NAMALWA (cell line): ENCODE results near the gene TNNT3.
"Not testable (repeated sequence)": the region's sequence is repeated elsewhere in the genome, so short reads cannot be mapped to it uniquely, and the experiment has no call there.

Source experiments
- DNase-seq: peaks from one replicate; pipeline ENCODE4 v3.0.0-alpha.2; 2015; ENCODE audit warnings: low spot score

The TNNT3 gene

DNA sequence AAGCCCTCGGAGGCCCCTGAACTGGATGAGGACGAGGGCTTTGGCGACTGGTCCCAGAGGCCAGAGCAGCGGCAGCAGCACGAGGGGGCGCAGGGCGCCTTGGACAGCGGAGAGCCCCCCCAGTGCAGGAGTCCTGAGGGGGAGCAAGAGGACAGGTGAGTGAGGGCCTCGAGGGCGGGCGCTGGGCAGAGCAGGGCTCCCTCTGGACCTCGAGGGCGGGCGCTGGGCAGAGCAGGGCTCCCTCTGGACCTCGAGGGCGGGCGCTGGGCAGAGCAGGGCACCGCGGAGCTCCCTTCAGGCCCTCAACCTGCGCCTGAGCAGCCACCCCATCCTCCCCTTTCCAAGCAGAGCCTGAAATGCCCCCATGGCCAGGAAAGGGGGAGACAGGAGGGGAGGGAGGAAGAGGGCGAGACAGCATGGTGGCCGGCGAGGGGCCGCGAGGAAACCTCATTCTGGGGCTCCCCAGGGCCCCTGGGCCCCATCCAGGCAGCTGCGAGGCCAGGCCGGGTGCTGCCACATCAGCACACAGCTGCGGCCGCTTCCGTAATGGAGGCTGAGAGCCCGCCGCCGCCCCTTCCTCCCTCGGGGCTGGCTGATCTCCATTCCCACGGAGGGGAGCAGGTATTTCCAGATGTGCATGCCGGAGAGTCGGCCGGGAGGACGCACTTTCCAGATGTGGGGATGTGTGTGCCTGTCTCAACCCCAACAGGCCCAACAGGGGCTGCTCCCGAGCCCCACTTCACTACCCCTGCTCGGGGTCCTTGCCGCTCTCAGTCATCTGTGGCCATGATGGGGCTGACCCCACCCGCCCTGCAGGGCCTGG is 37.9 kb upstream of the TNNT3 start:
- peak; percentile 70 for DNase-seq

DNA sequence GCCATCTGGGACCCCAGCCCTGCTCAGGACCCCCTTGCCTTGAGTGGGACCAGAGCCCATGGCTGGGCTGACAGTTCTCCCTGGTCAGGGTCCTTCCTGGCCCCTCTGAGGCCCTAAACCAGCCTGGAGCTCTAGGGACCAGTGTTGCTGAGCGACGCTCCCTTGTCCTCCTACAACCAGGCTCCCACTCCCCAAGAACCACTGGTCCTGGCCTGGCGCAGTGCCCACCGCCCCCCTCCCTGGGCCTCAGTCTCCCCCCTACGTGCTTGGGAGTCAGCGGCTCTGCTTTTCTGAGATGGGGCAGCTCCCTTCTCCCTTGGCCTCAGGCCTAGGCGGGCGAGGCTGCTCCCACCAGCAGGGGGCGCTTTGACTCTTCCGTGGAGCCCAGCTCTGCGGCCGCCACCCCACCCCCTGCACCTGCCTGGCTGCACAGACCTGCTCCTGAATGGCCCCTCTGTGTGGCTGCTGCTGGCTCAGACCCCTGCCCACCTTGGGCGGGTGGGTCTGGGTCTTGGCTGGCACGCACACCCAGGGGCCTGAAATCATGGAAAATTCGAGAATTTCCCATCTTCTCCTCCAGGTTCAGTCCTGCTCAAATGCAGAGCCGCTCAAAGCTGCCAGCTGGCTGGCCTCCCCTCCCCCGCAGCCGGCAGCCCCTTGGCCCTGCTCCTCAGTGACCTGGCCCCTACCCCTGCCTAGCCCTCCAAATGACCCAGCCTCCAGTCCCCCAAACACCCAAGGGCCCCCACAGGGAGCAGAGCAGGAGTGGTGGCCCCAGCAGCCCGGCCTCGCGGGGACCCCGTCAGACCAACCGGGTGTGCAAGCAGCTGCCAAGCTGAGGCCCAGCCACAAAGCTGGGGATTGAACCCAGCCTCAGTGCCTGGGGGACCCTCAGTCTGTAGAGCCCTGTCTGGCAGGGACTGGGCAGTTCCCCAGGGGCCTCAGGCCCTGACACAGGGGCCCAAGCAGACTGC is 37.0 kb upstream of the TNNT3 start:
- peak; percentile 80 for DNase-seq

DNA sequence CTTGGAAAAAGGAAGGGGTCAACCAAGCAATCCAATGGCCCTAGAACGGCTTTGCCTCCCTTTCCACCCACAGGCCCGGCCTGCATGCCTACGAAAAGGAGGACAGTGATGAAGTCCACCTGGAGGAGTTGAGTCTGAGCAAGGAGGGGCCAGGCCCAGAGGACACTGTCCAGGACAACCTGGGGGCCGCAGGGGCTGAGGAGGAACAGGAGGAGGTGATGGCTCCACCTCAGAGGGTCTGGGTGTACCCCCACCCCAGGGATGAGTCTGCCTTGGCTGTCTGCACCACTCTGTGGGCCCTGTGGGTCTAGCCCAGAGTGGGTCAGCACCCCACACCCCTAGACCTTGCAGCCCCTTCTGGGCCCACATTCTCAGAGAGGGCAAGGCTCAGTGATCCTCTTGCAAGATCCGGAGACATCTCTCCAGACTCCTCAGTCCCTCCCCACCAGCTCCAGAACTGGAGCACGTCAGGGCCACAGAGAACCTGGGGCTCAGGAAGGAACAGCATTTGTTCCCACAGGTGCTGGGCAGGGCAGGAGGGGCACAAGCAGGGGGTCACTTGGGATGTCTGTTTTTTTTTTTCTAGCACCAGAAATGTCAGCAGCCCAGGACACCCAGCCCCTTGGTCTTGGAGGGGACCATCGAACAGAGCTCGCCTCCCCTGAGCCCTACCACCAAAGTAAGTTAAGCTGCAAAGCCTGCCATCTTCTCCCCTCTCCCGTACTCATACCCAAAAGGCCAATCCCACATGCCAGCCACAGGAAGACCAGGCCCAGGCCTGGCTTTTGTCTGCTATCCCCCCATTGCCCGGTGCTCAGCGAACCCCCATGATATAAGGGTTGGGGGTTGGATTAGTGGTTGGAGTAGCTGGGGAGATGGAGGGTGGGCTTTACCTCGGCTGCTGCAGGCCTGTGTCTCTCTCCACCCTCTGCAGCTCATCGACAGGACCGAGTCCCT is 35.9 kb upstream of the TNNT3 start:
- no peak for DNase-seq

DNA sequence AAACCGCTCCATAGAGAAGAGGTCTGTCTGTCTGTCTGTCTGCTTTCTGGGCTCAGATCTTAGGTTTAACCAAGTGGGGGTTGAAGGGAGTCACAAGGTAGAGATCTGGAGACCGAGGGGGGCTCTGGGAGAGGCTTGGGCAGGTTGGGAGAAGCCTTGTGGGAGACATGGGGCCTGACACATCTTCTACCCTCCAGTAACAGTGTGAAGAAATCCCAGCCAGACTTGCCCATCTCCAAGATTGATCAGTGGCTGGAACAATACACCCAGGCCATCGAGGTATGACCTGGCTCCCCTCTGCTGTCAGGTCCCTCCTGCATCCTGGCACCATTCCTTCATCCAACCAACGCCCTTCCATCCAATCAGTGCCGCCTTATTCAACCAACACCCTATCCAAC is 35.2 kb upstream of the TNNT3 start:
- DNase-seq = no peak

DNA sequence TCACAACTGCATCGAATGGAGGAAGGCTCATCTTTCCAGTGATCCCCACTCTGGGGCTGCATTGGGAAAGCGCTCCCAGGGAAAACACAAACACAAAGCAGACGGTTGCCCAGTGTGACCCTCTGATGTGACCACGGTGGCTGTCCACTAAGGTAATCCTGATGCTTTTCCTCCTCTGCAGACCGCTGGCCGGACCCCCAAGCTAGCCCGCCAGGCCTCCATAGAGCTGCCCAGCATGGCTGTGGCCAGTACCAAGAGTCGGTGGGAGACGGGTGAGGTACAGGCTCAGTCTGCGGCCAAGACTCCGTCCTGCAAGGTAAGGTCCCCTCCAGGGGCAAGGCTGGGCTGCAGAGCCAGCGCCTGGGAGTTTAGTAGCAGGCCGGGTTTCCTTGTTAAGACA is 33.0 kb upstream of the TNNT3 start:
- DNase-seq = not testable (repeated sequence)

DNA sequence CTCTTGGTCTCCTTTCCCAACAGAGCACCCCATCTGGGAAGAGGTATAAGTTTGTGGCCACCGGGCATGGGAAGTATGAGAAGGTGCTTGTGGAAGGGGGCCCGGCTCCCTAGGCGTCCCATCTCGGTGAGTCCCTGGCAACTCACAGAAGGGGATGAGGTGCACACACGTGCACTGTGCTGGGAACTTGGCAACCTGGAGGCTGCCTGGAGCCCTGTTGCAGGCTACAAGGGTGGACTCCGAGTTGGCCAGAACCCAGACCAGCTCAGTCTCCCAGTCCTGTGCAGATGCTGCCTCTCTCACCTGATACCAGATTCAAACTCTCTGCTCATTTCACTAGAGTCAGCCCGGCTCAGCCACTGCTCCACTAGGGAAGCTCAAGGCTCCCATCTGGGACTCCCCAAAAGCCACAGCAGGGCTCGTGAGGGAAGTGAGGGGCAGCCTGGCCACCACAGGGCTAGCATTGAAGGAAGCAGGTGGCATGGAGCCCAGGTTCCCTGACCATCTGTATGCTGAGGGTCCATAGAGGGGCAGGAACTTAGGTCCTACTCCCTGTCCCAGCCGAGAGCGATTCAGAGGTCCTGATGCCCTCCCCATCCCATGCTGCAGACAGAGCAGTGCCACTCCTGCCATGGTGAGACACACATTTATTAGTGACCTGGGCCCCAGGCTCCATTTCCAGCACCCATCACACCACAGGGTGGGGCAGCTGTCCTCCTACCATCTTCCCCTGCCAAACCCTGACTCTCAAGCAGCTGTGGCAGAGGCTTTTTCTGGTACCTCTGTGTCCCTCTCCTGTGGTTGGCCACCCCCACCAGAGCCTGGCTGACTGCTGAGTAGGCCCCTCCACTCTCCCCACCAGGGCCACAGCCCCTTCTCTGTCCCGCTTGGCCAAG is 31.8 kb upstream of the TNNT3 start:
- no peak for DNase-seq

DNA sequence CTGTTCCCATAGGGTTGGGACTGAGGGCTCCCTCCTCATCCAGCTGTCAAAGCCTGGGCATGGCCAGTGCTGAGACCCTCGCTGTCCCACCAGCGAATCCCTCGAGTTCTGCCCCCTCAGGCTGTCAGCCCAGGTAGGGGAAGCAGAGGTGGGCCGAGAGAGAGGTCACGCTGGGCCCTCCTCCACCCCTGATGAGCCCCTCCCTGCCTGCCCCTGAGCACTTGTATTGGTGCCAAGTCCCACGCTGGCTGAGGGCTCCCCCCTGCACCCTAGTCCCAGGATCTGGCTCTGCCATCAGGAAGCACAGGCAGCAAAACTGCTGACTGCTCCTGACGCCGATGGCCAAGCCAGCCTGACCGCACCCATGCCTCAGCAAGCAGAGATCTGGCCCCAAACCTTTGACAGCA is 31.2 kb upstream of the TNNT3 start:
- DNase-seq = no peak

DNA sequence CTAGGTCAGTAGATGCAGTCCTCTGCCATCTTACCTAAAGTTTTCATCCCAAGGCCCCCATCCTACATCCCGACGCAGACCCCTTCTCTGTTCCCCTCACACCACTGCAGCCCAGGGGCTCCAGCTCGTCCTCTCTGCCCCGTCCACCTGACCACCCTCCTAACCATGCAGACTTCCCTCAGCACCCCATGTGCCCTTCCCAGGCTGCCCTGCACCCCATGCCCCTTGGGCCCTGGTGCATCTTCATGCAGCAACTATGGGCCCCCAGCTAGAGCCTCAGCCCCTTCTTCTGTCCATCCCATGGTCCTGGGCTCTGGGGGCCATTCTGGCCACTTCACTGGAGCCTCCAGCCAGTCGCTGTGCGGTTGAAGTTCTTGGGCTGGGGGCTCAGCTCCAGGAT is 30.7 kb upstream of the TNNT3 start:
- no peak for DNase-seq

DNA sequence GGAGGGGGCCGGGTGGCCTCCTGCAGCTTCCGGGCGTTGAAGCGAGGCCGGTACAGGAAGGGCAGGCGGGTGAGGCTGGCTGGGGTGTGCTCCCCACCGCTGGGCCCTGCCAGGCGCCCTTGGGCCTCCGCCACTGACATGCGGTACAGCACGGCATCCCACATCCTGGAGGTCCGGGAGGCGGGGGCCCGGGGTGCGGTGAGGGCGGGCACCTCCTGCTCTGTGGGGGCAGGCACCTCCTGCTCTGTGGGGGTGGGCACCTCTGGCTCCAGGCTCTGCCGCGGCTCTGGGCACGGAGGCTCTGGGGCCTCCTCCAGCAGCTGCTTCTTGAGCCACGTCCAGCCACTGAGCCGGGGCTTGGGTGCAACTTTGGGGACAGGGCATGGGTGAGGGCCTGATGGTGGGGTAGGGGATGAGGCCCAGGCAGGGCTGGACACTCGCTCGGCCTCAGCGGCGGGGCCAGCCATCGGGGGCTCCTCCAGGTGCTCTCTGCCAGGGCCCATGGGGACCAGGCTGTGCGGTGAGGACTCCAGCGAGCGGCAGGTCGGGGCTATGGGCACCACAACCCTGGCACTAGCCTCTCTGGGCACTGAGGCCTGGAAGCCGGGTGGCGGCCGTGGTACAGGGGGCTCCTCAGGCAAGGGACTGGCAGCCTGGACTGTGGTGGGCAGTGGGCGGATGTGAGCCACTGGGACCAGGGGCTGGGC is 30.1 kb upstream of the TNNT3 start:
- no peak for DNase-seq

DNA sequence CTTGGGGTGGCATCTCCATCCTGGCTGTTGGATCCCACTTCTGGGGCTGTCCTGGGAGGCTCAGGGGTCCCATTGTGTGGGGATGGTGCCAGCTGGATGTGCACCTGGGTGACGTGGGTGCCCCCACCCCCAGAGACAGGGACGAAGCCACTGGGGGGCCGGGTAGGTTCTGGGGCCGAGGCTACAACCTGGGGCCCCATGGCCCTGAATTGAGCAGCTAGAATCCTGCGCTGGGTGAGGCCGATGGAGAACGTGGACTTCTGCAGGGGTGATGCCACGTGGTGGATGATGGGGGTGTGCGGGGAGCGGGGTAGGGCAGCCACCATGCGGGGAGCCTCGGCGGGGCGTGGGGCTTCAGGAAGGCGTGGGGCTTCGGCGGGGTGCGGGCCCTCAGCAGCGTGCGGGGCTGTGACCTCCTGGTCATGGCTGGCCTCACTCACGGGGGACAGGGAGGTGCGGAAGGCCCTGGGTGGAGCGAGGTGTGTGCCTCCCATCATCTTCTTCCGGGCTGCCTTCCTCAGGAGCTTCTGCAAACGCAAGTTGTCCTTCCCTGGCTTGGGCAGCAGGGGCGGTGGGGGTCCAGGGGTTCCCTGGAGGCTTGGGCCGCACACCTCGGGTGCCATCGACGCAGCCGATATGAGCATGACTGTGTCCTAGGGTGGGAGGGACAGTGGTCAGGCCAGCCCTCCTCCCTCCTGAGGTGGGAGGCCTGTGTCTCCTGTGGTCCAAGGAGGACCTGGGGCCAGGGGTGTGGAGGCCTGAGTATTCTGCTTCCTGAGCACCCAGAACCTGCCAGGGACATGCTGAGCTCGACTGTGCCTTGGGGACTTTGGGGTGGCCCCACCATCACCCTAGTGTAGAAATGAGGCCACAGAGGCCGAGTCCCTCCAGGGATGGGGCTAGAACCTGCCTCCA is 29.3 kb upstream of the TNNT3 start:
- no peak for DNase-seq

DNA sequence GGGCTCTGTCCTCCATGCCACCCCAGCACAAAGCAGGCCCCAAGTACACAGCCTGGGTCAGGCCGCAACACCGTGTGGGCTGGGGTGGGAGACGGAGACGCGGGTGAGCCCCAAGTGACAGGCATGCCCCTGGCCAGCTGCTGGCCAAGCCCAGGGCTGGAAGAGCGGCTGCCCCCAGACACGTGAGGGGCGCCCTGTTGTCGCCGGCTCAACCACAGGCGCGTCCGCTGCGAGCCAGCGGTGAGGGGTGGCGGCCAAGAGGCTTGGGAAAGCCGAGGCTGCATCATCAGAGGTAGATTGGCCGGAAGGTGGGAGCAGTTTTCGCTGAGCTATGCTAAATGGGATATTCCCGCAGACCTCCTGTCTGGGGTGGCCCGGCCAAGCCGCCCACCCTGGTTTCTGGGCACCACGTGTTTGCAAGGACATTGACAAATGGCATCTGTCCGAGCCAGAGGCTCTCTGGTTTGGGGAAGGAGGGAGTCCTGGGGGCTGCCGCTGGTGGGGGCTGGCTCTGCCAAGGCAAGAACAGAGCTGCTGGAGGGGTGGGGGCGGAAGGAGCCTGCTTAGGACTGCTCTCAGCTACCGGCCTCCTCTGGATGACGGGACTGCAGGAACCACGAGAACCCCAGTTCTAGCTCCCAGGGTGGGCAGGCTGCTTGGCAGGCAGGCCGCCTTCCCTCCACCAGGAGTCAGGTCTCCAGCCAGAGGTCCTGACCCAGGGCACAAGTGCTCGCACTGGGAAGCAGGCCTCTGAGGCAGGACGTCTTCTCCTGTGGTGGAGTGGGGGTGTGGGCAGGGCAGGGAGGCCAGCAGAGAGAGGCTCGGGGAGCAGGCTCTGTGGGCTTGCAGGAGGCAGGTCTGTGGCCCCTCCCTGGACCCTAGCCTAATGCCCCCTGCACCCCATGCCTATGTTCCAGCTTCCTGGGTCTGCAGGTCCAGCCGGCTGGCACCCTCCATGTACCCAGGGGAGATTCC is 28.4 kb upstream of the TNNT3 start:
- no peak for DNase-seq

DNA sequence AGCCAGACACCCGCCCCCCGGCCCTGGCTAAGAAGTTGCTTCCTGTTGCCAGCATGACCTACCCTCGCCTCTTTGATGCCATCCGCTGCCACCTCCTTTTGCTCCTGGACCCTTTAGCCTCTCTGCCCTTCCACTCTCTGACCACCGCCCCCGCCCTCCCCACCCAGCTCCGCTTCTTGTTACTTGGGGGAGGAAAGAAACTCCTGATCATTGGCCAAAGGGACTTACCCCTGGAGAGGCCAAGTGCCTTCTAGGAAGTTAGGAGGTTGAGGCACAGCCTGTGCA is 27.7 kb upstream of the TNNT3 start, which contains the start of gene PRR33:
PRR33 (minus strand) TSS at position 65 of the 285 bp plus-strand sequence. CDS start 1,311 bp downstream, outside the sequence.
- no peak for DNase-seq

DNA sequence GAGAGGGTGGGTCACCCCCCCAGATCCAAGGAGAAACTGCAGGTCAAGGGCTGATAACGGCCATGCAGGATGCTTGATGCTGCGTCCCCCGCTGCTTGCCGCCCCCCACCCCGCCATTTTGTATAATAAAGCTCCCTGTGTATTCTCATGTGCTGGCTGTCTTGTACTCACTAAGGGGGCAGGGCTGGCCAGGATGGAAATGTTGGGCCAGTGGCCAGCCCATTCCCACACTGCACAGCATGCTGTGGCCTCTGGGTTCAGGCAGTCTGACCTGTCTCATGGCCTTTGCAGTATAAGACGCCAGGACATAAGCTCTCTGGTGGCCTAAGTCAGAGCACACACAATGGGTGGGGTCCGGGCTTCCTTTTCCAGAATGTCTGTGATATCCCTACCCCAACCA is 27.4 kb upstream of the TNNT3 start:
- no peak for DNase-seq

DNA sequence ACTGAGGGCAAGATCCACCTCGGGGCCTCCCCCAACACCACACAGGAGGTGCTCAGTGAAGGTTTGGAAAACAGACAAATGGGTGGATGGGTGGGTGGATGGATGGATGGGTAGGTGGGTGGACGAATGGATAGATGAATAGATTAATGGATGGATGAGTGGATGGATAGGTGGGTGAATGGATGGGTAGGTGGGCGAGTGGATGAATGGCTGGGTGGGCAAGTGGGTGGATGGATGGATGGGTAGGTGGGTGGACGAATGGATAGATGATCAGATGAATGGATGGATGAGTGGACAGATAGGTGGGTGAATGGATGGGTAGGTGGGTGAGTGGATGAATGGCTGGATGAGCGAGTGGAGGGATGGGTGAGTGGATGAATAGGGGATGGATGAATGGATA is 26.9 kb upstream of the TNNT3 start:
- no peak for DNase-seq

DNA sequence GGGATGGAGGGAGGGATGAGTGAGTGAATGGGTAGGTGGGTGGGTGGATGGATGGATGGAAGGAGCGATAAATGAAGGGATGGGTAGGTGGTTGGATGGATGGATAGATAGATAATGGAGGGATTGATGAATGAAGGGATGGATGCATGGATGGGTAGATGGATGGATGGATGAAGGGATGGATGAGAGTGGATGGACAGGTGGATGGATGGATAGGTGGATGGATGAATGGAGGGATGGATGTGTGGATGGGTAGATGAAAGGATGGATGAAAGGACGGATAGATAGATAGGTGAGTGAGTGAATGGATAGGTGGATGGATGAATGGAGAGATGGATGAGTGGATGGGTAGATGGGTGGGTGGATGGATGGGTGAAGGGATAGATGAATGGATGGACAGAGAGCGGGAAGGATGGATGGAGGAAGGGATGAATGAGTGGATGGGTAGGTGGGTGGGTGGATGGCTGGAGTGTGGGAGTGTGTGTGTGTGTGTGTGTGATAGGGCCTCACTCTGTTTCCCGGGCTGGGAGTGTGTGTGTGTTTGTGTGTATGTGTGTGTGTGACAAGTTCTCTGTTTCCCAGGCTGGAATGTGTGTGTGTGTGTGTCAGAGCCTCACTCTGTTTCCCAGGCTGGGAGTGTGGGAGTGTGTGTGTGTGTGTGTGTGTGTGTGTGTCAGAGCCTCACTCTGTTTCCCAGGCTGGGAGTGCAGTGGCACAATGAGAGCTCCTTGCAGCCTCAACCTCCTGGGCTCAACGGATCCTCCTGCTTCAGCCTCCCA is 25.7 kb upstream of the TNNT3 start:
- no peak for DNase-seq

DNA sequence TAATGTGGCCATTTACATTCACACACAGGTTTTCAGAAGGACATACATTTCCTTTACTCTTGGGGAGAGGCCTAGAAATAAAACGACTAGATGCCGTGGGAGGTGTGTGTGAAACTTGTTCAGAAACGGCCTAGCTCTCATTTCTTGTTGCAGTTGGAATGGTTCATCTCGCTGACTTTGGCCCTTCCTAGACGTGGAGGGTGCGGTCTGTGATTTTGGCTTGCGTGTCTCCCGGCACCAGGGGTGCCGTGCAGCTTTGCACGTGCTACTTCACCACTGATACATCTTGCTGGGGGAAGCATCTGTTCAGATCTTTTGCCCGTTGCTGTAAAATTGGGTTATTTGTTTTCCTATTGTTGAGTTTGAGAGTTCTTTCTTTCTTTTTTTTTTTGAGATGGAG is 24.7 kb upstream of the TNNT3 start:
- no peak for DNase-seq

DNA sequence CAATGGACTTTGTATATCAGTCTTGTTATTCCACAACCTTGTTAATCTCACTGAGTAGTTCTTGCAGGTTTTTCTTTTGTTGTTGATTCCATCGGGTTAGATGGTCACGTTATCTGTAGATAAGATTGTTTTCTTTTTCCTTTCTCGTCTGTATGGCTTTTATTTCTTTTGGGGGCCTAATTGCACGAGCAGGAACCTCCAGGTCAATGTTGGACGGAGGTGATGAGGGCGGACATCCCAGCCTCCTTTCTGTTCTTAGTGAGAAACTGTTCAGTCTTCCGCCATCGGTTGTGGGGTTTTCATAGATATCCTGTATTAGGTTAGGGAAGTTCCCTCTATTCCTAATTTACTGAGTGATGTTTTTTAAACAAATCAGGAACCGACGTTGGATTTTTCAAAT is 23.0 kb upstream of the TNNT3 start:
- no peak for DNase-seq
